HG03025 (cell line): ENCODE data around the gene HDAC1.
A peak's percentile ranks its signal among the peaks of the same experiment; 100 is the strongest.

Experiments used
- ATAC-seq: cut with Tn5 transposase; IDR thresholded peaks from one replicate; pipeline ENCODE4 v1.9.1; 2021; ENCODE audit warnings: mild to moderate bottlenecking, moderate library complexity; ENCODE audit not compliant: unreplicated experiment, low FRiP score

Gene HDAC1

DNA sequence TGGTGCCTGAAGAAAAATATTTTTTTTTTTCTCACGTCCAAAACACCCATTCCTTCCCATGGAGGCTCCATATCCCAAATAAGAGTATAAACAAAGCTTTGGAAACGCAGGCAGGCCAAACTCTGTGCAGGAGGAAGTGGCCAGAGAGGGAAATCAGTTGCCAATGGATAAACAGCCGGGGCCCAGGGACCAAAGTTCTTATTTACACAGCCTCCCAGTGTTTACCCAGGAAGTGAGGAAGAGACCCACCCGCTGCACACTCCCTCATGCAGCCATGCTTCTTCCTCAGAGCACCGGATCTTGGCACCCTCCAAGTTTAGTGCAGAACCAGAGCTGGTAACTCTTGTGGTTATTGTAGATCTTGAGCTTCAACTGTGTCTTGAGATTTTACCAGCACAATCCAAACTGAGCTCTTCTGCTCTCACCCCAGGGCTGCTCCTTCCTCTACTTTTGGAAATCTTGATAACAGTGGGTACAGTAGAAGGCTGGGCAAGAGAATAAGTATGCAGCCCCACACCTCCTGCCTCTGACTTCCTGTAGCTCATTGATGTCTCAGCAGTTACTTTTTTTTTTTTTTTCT is 29.9 kb downstream of the HDAC1 start:
- ATAC-seq = no peak

GRCh38 chr1:32327204-32327603 is 35.3 kb downstream of the HDAC1 start:
- ATAC-seq = no peak

DNA sequence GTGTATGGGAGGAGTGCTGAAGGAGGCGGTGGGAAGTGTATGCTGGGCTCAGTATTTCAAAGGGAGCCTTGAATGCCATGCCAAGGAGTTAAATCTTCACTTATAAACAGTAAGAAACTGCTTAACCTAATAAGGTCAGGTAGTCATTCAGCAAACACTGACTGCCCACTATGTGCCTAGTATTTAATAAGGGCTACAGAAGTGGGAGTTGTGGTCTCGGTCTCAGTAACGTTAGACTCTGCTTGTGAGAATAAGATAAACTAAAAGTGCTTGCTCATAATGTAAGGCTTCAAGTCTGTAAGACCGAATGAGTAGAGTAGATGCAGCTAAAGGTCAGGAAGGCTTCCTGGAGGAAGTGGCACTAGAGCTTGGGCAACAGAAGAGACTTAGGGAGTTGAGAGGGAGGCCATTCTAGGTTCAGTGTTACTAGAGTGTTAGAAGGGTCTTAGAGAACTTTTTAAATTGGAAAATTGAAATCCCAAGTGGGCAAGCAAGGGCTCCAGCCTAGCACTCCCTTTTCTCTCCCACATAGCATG is 38.1 kb downstream of the HDAC1 start:
- ATAC-seq = no peak

DNA sequence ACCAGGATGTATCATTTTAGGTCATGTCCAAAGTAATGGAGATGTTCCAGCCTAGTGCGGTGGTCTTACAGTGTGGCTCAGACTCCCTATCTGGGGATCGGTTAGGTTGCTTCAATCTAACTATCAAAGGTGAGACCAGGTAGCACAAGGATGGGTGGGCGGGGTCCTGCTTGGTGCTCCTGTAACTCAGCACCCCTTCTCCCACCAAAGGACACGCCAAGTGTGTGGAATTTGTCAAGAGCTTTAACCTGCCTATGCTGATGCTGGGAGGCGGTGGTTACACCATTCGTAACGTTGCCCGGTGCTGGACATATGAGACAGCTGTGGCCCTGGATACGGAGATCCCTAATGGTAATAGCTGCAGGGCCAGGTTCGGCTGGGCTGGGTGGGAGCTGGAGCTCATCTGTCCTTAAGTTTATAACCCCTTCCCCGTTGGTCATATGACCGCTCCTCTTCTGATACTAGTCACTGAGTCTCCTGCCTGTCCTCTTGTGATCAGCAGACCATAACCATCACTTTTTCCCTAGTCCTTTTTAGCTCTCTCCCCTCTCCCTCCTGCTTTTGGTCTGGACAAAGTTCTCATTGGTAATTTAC is 38.8 kb downstream of the HDAC1 start:
- no peak for ATAC-seq

GRCh38 chr1:32331549-32331948 is 39.7 kb downstream of the HDAC1 start:
- ATAC-seq = no peak

GRCh38 chr1:32332290-32333079 is 40.6 kb downstream of the HDAC1 start:
- no peak for ATAC-seq

DNA sequence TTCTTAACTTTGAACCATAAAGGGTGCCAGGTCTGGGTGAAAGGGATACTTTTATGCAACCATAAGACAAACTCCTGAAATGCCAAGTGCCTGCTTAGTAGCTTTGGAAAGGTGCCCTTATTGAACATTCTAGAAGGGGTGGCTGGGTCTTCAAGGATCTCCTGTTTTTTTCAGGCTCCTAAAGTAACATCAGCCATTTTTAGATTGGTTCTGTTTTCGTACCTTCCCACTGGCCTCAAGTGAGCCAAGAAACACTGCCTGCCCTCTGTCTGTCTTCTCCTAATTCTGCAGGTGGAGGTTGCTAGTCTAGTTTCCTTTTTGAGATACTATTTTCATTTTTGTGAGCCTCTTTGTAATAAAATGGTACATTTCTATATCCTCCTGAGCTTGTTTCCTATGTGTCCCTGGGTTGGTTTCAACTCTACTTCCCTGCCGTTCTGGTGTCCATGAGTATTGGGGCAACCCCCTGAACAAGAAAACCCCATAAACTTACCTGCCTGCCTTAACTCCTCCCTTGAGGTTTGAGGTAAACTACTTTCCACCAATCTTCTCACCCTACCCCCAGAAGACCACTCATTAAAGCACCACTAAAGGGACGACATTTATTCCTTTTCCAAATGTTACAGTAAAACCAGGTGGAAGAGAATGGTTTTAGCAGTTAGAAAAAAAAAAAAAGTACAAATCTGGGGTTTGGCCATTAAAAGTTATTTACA is 41.5 kb downstream of the HDAC1 start:
- ATAC-seq = no peak

DNA sequence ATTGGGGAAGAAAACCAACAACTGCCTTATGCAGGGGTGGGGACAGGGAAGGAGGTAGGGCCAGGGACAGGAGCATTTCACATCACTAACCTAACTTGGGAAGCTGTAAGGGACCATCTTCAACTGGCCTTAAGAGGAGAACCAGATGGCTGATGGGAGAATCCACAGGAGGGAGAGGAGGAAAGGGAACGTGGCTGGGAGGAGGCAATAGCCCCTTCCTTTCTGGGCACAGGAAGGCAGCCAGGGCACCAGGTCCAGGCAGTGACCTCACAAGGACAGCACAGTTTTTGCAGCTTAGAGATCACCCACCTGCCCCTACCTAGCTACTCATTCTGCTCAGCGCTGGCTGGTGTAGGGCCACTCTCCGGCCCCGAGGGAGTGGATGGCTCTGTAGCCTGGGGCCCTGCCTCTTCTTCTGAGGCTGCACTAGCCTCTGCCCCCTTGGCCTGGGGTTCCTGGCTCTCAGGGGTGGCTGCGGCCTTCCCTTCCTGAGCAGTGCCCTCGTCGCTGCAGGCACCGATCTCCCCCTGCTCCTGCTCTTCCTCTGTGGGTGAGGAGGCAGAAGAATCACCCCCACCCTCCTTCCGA is 42.5 kb downstream of the HDAC1 start:
- ATAC-seq = no peak

DNA sequence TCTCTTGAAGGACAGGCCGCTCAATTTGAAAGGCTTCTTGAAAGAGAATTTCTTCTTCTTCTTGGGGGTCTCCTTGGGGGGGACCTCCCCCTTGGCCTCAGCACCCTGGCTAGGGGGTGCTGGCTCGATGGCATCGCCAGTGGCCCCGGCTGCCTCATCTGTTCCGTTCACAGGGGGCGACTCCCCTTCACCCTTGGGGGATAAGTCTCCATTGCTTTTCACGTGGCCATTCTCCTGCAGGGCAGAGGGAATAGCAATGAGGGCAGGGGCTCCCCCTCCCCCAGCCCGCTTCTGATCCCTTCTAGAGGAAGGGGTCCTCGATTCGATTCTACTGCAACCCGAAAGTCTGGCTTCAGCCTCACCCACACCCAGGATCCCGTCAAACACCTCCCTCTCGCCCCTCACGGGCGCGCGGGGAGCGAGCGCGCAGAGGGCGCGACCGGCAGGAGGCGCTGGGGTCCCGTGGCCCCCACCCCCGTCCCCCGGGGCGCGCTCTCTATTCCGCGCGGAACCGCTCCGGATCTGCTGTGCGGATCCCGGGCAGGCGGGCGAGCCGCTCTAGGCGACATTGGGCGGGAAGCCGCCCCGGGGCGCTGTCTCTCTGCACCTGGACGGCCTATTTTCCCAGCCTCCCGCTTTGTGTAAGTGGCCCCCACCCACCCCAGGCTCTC is 43.1 kb downstream of the HDAC1 start:
- ATAC-seq = peak; percentile 17

GRCh38 chr1:32335535-32335789 is 43.6 kb downstream of the HDAC1 start:
- ATAC-seq = peak; percentile 5

DNA sequence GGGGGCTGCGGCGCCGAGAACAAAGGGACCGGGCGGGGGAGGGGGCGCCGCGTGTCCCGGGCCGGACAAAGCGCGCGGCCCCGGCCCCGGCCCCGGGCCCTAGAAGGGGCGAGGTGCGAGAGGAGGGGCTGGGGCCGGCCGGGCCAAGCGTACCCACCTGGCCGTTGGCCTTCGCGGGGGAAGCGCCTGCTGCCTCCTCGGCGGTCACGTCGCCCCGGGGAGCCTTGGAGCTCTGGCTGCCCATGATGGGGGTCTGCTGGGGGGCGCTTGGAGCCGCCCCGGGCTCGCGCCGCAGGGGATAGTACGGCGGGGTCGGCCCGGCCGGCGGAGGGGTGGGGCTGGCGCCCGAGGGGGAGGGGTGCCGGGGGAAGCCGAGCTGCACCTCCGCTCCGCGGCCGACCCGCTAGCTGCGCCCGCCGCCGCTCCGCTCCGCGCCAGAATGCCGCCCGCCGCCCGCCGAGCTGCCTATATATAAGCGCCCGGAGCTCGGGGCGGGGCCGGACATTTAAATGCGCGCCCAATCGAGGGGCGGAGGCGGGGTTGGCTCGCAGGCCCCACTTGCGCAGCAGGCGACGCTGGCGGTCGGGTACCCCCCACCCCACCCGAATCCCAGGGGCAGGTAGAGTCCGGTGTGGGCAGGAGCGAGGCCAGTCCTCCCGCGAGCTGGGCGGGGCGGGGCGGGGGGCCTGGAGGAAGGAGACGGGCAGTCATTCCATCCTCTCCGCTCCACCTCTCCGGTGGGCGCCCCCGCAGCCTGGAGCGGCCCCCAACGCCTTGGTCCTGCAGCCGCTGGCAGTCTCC is 44.1 kb downstream of the HDAC1 start, which contains the start of gene MARCKSL1:
Gene MARCKSL1, minus strand, starts transcription at position 444 of the 801 bp plus-strand sequence. Its CDS starts 200 bp downstream, at position 244.
- ATAC-seq = peak; percentile 47

GRCh38 chr1:32336591-32336932 is 44.7 kb downstream of the HDAC1 start:
- no peak for ATAC-seq

DNA sequence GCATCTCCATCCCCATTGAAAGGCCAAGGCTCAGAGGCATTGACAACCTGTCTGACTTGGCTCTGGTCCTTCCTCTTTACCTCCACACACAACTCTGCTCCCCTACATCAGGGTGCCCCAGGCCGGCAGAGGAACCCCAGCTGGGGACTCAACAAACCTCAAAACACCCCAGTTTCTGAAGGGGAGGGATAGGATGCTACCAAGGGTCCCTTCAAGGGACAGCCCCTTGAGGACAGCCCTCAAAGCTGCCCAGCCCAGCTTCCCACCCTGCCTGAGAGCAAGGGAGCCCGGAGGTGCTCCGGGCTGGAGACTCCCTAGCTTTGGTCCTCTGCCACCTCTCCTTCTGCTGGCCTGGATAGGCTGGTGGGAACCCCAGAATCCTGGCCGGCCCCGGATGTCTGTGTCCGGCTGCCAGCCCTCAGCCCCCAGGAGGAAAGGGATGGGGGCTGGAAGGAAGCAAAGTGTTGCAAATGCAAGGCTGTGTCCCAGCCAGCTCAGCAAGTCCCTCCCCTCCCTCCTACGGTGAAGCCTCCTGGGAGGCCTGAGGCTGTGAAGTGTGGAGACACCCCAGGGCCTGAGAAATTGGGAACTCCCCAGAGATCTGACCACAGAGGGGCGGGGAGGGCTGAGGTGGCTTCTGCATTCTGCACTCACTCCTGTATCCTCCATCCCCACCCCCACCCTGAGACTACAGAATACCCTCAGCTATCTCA is 45.2 kb downstream of the HDAC1 start:
- ATAC-seq = no peak

DNA sequence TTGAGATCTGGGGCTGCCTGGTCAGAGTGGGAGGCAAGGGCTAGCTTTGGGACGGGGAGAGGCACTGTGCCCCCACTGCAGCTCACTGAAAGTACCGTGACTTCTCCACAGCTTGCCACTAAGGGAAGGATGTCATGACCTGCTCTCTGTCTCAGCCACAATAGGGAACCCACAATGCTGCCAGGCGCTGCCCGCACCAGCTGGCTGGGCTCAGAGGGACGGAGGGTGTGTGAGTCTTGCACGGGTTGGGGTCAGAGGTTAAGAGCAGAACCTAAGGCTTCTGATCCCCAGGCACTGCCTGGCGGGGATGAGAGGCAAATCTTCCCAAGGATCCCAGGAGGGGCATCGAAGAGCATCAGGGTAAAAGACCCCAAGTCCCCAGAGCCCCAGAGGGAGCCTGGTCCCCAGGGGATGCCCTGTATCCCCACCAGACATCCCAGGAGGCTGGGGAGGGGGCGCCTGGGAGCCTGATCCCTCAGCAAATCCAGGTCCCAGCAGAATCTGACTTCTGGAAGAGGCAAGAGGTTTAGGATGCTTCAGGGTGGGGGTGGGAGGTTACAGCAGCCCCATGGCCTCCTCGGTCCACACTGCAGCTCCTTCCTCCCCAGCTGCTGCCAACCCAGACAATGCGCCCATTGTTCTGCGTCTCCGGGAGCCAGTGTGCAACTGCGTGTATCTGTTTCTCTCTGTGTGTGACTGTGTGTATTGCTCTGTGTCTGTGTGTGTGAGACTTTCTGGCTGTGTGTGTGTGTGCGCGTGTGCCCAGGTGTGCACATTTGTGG is 46.2 kb downstream of the HDAC1 start:
- ATAC-seq = no peak

- ATAC-seq = no peak
Measured at GRCh38 chr1:32338637-32339145, 46.8 kb downstream of the HDAC1 start.

GRCh38 chr1:32339363-32339978 is 47.6 kb downstream of the HDAC1 start:
- ATAC-seq = no peak

DNA sequence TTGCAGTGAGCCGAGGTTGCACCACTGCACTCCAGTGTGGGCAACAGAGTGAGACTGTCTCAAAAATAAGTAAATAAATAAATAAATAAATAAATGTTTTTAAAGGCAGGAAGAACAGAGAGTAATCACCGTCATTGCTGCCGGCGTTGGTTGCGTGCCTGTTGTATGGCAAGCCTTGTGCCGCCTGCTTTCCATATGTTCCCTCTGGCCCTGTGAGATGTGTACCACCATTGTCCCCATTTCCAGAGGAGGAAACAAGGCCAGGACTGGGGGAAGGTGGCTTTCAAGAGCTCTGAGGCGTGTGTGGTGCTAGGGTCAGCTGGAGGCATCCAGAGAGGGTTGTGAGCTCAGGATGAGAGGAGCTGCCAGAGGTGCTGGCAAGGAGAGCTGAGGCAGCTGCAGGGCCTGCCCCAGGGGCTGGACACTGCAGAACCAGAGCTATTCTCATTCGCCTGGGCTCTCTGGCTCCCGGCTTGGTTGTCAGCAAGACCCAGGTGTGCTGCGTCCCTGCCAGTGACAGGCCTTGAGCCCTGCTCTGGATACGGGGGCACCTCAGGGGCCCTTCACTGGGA is 49.4 kb downstream of the HDAC1 start:
- ATAC-seq = no peak
